ENCODE measurements around the gene ZNF146.
"Not testable (repeated sequence)": the region's sequence is repeated elsewhere in the genome, so short reads cannot be mapped to it uniquely, and the experiment has no call there.

ZNF146 gene

GRCh38 chr19:36268591-36268990, 53.7 kb downstream of the ZNF146 start:
- not testable (repeated sequence) for DNase-seq

- DNase-seq: not testable (repeated sequence)
Observed at GRCh38 chr19:36269295-36269694, 54.4 kb downstream of the ZNF146 start.
